Body of pancreas (tissue), 4 donors: ENCODE measurements around the gene PPP1R17. TPM values are rescaled to one million over a fixed set of nuclear protein-coding genes. Genes with fewer than 3 reads are reported as not detected.

Experiments used
- ATAC-seq: fragments of 150-250 bp; one replicate; pipeline ENCODE4 v1.9.1; 2016
- DNase-seq, 4 donors: peaks; one replicate each; pipeline ENCODE4 v3.0.0-alpha.2; 2019
- H3K27ac ChIP-seq, 4 donors: fragments of 200-600 bp; sonication (generic); 1 replicate in 3 of 4; 2 replicates in 1 of 4; pipeline versions ENCODE4 v1.5.1 to v1.6.1; 2016 to 2019; ENCODE audit warnings: mild to moderate bottlenecking in 1 of 4, mixed read lengths in 1 of 4, moderate library complexity in 1 of 4
- H3K27me3 ChIP-seq, 2 donors: fragments of 200-600 bp; sonication (generic); one replicate each; pipeline ENCODE4 v1.6.0; 2016; ENCODE audit warnings: mild to moderate bottlenecking in 1 of 2
- H3K36me3 ChIP-seq, 2 donors: fragments of 200-600 bp; sonication (generic); replicated peaks in 1 of 2; 2 replicates each; pipeline ENCODE4 v1.5.1; 2016; ENCODE audit warnings: low read depth in 2 of 2; ENCODE audit not compliant: insufficient read depth in 1 of 2
- H3K4me1 ChIP-seq: fragments of 200-600 bp; sonication (generic); one replicate; pipeline ENCODE4 v1.6.0; 2016
- H3K4me3 ChIP-seq, 2 donors: fragments of 200-600 bp; sonication (generic); 1 replicate in 1 of 2; 2 replicates in 1 of 2; pipeline ENCODE4 v1.5.1; 2016 to 2019
- H3K9me3 ChIP-seq, 3 donors: fragments of 200-600 bp; sonication (generic); 1 replicate in 2 of 3; 2 replicates in 1 of 3; pipeline ENCODE4 v1.5.1; 2016
- POLR2A ChIP-seq, 3 donors: fragments of 450-650 bp; IDR thresholded peaks; one replicate each; pipeline ENCODE4 v1.6.1; 2016; ENCODE audit warnings: antibody characterized with exemption in 3 of 3, mild to moderate bottlenecking in 2 of 3
- WGBS, 2 donors: methylation state at CpG; one replicate each; pipeline ENCODE4 v1.1.5; 2017; 5-methylcytosine and 5-hydroxymethylcytosine counted together
- intact Hi-C: fragments of 100-400 bp; cut with DNase I; formaldehyde crosslinking; loops from one replicate; pipeline ENCODE4 v1.15.1; 2023
- total RNA-seq, 2 donors: library from RNA; depleted of rRNA; stranded (reverse); fragments of >200 nt; gene quantifications; one replicate each; pipeline ENCODE4 v1.1.0, GENCODE V29; 2016
- TF ChIP-seq, protein P1 (sequence below), 7 experiments: fragments of 450-650 bp in 4 of 7; fragments of 200-600 bp in 3 of 7; sonication (generic) in 3 of 7; IDR thresholded peaks; one replicate each; pipeline ENCODE4 v1.5.1; 2016 to 2019; ENCODE audit warnings: antibody characterized with exemption in 7 of 7

Gene PPP1R17
- total RNA-seq, 2 donors from 2014 or later: not detected

DNA sequence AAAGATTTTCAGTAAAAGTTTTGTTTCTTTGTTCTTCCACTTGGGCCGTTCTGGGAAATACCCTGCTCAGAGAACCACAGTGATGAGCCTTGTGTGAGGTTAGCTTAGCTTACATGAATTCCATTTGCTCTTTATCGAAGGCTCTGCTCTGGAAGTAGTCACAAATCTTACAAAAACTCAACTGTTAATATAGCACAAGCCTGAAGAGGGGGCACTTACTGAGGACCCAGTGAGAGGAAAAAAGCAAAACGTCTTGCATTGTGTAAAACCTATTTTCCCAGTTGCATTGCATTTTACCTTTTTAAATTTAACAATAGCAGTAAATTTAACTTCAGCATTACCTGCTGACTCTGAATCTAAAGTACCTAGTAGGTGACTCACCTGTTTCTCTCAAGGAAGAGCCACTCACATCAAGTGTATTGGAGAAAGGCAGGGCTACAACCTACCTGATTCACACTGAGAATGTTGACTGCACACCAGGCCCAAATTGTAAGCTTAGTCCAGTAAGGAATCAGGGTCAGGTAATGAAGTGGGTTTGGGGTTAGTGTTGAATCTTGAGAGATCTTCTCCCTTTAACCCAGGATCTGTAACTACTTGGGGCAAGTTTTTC lies 42.3 kb downstream of the PPP1R17 start:
- H3K9me3 ChIP-seq: no peaks in the 10 kb centered on the region
- H3K27ac ChIP-seq: no peak overlapping the region
- TF ChIP-seq, protein P1, sequence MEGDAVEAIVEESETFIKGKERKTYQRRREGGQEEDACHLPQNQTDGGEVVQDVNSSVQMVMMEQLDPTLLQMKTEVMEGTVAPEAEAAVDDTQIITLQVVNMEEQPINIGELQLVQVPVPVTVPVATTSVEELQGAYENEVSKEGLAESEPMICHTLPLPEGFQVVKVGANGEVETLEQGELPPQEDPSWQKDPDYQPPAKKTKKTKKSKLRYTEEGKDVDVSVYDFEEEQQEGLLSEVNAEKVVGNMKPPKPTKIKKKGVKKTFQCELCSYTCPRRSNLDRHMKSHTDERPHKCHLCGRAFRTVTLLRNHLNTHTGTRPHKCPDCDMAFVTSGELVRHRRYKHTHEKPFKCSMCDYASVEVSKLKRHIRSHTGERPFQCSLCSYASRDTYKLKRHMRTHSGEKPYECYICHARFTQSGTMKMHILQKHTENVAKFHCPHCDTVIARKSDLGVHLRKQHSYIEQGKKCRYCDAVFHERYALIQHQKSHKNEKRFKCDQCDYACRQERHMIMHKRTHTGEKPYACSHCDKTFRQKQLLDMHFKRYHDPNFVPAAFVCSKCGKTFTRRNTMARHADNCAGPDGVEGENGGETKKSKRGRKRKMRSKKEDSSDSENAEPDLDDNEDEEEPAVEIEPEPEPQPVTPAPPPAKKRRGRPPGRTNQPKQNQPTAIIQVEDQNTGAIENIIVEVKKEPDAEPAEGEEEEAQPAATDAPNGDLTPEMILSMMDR (IDR thresholded peaks at IDR 0.05): no peak
- no peak for TF ChIP-seq POLR2A (IDR thresholded peaks at IDR 0.05)
- no peaks in the 10 kb centered on the region for H3K27me3 ChIP-seq
- H3K36me3 ChIP-seq: no peaks in the 10 kb centered on the region
- no peak overlapping the region for H3K4me3 ChIP-seq
- intact Hi-C loops: no loop called here
- H3K4me1 ChIP-seq: no peaks in the 10 kb centered on the region
- 47 to 52% methylated on average over 3 of the region's 3 CpGs for WGBS, 2 donors
- DNase-seq: no peak
- no peak for ATAC-seq

DNA sequence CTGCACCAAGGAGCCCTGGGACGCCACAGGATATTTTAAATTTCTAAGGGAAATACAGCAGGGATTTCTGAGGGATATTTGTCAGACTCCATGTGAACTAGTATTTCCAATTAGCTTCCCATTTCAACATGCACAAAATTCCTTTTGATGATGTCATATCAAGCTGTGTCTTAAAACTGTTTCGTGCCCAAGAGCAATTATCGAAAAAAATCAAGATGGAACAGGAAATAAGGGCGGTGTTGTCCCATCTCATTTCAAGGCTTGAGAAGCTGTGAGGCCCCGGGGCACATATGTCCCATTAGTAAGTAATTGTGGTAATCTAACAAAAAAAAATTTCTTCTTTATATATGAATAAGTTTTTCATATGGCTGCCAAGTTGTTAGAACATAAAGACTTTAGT lies 47.4 kb downstream of the PPP1R17 start:
- Histone ChIP-seq H3K36me3 (no peaks in the 10 kb centered on the region), H3K27ac (no peak overlapping the region), H3K4me1 (no peaks in the 10 kb centered on the region), H3K27me3 (no peaks in the 10 kb centered on the region), H3K9me3 (no peaks in the 10 kb centered on the region), H3K4me3 (no peak overlapping the region)
- ATAC-seq (no peak), DNase-seq (no peak)
- intact Hi-C loops: loop anchor here (10.0 kb wide), 1 partner anchor 600 kb away; no protein-coding TSS in a partner anchor
- WGBS, 2 donors: 59 to 63% methylated on average over 5 of the region's 5 CpGs
- no peak for TF ChIP-seq POLR2A (IDR thresholded peaks at IDR 0.05)
- TF ChIP-seq, protein P1 (IDR thresholded peaks at IDR 0.05): no peak

- Histone ChIP-seq H3K36me3 (no peaks in the 10 kb centered on the region), H3K27ac (no peak overlapping the region), H3K4me3 (no peak overlapping the region), H3K4me1 (no peaks in the 10 kb centered on the region), H3K27me3 (no peaks in the 10 kb centered on the region), H3K9me3 (no peaks in the 10 kb centered on the region)
- DNase-seq: peak; percentile 64 to 67 (median 66)
- intact Hi-C loops: loop anchor here (10.0 kb wide), 1 partner anchor 601 kb away; no protein-coding TSS in a partner anchor
- WGBS, 2 donors: 43 to 45% methylated on average over 11 of the region's 11 CpGs
- TF ChIP-seq POLR2A (IDR thresholded peaks at IDR 0.05): no peak
- TF ChIP-seq, protein P1 (IDR thresholded peaks at IDR 0.05): peak; percentile 67 to 93 (median 91)
- peak; percentile 78 for ATAC-seq
These were observed 49.3 kb downstream of the PPP1R17 start for GRCh38 chr7:31735991-31736982.

- no peaks in the 10 kb centered on the region for H3K9me3 ChIP-seq
- H3K27ac ChIP-seq: no peak overlapping the region
- no peak overlapping the region for H3K4me3 ChIP-seq
- intact Hi-C loops: no loop called here
- no peaks in the 10 kb centered on the region for H3K4me1 ChIP-seq
- H3K27me3 ChIP-seq: no peaks in the 10 kb centered on the region
- H3K36me3 ChIP-seq: no peaks in the 10 kb centered on the region
- DNase-seq: no peak
- TF ChIP-seq, protein P1 (IDR thresholded peaks at IDR 0.05): no peak
- TF ChIP-seq POLR2A (IDR thresholded peaks at IDR 0.05): no peak
- 46 to 50% methylated on average over 4 of the region's 4 CpGs for WGBS, 2 donors
- no peak for ATAC-seq
These were observed 54.8 kb downstream of the PPP1R17 start for GRCh38 chr7:31741852-31742251.
